GM12872 (cell line): ENCODE measurements around the gene HDAC4.

Experiments
- TF ChIP-seq, protein P1 (sequence below): IDR thresholded peaks from 3 replicates; pipeline ENCODE4 v1.5.1; 2011; ENCODE audit warnings: low read depth, mild to moderate bottlenecking, low read length, moderate library complexity; ENCODE audit not compliant: insufficient read depth

The HDAC4 gene

DNA sequence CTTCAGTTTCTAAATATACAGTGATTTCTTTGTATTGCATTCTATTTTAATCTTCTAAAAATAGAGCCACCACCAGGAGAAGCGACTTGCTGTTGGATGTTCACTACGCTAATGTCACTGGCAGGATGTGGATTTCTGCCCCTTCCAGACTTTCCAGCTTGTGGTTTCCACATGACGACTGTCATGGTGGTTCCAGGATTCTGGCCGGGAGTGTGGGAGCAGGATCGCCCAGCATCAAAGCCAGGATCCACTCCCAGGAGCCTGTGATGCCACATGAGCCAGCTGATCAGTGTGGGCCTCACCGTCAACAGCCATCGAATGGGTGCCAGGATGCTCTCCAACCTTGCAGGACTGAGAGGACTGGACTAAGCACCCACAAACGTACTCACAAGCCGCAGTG lies 148.8 kb downstream of the HDAC4 start:
- TF ChIP-seq, protein P1, sequence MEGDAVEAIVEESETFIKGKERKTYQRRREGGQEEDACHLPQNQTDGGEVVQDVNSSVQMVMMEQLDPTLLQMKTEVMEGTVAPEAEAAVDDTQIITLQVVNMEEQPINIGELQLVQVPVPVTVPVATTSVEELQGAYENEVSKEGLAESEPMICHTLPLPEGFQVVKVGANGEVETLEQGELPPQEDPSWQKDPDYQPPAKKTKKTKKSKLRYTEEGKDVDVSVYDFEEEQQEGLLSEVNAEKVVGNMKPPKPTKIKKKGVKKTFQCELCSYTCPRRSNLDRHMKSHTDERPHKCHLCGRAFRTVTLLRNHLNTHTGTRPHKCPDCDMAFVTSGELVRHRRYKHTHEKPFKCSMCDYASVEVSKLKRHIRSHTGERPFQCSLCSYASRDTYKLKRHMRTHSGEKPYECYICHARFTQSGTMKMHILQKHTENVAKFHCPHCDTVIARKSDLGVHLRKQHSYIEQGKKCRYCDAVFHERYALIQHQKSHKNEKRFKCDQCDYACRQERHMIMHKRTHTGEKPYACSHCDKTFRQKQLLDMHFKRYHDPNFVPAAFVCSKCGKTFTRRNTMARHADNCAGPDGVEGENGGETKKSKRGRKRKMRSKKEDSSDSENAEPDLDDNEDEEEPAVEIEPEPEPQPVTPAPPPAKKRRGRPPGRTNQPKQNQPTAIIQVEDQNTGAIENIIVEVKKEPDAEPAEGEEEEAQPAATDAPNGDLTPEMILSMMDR, result no peak

DNA sequence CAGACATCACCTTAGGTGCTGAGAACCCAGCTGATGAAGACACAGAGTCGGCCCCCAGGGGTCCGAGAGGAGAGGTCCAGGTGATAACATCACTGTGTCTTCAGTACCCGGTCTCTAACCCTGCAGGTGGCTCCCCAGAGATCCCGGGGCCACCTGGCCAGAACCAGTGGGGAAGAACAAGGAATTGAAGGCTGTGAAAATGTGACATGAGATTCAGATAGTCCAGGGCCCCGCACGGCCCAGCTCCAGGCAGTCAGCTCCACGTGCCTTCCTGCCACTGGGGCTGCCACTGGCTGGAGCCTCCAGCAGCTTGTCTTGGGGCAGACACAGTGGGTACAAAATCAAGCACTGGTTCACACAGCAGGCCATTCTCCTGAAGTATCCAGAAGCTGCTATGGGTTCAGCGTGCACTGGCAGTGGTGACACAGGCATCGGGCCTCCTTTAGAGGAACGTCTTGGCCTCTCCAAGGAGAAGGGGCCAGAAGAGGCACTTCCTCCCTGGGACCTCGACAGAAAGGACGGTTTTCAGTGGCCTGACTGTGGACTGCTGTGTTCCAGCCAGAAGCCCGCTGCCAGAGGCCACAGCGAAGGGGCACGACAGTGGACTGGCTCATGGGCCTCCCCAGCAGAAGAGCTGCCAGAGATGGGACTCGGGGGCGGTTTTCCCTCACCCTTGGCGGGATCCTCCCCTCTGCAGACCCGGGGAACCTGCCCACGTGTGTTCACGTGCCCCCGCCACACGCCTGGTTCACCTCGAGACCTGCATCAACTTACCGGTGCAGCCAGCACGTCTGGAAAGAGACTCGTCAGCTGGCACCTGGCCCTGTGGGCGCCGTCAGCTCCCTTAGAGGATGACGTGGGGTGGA lies 150.4 kb downstream of the HDAC4 start:
- TF ChIP-seq, protein P1, result no peak

DNA sequence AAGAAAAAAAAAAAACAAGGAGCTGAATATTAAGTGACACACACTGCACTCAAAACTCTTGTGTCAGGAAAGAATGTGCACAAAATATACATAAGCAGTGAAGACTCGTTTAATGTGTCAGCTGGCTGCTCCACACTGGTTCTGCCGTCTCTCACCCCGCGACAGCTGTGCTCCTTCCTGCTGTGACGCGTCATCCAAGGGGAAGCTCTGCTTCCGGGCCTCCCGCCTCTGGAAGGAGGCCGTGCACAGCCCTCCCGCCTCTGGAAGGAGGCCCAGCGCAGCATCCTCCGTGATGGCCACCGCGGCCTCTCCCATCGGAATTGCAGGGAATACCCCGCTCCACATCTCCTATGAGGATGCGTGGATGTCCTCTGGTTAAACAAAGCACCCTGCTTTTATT lies 151.0 kb downstream of the HDAC4 start:
- TF ChIP-seq, protein P1, result no peak

DNA sequence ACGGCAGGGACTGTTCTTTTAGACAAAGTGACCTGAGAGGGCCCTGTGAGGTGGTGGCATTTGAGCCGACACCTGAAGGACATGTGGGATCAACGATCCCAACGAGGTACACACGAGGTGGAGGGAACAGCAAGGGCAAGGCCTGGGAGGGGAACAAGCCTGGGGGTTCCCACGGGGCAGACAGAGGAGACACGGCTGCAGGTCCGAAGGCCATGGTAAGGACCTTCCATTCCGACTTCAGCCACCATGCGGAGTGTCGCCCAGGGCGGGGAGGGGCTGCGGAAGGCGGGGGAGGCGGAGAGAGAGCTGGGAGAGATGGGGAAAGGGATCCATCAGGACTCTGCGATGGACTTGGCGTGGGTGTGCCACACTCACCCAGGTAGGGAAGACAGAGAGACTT lies 151.8 kb downstream of the HDAC4 start:
- TF ChIP-seq, protein P1, result no peak

DNA sequence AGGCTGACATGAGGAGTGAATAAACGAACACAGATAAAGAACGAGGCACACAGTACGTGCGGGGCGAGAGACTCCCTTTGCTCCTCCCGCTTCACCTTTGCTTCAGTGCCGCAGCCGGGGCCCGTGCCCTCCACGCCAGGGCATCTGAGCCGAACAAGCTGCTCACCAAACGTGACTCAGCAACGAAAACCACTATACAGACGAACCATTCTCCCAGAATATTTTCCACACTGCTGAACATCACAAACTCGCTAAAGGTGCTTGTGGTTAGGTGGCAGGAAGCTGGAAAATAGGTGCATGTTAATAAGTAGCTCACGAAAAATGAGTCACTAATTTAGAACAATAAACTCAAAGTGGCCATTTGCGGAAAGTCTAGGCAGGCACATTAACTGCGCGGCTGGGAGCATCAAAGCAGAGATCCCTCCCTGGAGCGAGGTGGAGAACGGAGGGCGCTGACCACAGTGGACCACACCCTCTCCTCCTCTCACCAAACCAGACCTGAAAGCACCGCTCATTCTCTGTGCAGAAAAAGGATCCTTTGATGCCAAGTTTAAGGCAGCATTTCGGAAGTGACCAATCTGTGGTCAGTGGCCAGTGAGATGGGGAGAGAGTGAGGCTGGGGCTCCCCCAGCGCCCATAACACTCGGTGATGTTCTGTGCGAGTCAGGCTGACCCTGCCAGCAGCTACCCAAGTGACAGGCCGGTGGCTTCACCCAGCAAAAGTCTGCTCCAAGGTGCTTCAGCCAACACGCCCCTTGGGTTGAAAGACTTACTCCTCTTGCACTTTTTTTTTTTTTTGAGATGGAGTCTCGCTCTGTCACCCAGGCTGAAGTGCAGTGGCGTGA lies 153.2 kb downstream of the HDAC4 start:
- TF ChIP-seq, protein P1, result no peak

DNA sequence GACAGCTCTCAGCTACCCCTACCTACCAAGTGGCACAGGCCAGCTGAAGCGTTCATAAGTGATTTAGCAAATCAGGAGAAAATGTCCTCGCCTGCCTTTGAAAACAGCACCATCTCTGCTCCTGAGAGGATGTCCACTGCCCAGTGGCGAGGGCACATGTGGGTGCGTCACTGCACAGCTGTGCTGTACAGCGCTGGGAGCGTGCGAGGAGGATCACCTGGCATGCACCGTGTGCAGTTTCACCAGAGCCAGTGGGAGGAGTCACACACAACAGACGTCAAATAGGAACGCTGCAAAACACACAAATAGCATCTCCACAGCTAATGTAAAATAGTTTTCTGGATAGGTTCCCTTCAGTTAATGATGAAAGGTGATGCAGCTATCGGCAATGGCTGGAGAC lies 154.1 kb downstream of the HDAC4 start:
- TF ChIP-seq, protein P1, result no peak

DNA sequence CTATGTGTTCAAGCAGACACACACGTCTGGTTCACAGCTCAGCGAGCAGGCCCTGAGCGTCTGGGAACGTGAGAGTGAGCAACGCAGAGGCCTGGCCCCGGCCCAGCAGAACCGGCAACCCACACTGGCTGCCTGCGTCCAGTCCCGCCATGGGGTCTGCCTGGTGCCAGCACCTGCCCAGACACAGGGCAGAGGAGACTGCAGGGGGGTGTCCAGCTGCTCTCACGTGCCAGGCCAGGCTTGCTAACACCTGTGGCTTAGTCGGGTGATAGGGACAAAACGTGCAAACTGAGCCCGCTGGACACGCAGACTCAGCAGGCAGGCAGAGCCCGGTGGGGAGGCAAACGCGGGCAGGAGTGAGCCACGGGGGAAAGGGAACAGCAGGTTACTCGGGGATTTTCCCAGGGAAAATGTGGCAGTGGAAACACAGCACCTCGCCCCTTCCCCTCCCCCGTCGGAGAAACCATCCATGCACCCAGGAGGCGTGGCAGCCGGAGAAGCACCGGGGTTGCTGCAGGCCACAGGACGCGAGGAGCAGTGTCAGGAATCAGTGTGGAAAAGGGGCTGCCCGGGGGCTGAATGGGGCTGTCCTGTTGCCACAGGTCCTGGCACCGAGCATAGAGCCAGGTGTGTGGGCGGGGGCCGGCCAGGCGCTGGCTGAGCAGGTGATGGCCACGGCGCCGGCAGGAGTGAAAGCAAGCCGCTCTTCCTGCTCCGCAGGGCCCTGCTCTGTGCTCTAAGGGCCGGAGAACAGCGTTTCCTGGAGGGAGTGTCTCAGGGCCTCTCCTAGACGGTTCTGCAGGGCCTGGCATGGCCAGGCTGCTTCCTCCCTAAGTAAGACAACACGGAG lies 154.7 kb downstream of the HDAC4 start:
- TF ChIP-seq, protein P1, result no peak
